Left lobe of liver (tissue), 2 donors: Measurements from ENCODE around the gene EXOC1. TPM values are rescaled to one million over a fixed set of nuclear protein-coding genes. Genes with fewer than 3 reads are reported as not detected.

Experiments
- ATAC-seq: fragments of 200-7000 bp; cut with Tn5 transposase; one replicate; pipeline ENCODE4 v1.9.1; 2020; ENCODE audit warnings: mild to moderate bottlenecking, moderate library complexity
- DNase-seq: peaks from one replicate; pipeline ENCODE4 v3.0.0-alpha.2; 2020; ENCODE audit warnings: low spot score
- total RNA-seq: library from RNA; stranded (reverse); gene quantifications from one replicate; pipeline ENCODE4 v1.2.1, GENCODE V29; 2021
- donor health status: DM: no; HTN: no; CAD: no; lungs with moderate emphysema.
- donor health status: DM: no; HTN: yes; CAD: no.

EXOC1 gene
- total RNA-seq, 1 donor from 2014 or later, result 6.3 TPM

- no peak for ATAC-seq
Measured at GRCh38 chr4:55849724-55850123, 3.7 kb upstream of the EXOC1 start.

GRCh38 chr4:55851885-55852284 is 1.6 kb upstream of the EXOC1 start:
- DNase-seq, result no peak
- ATAC-seq, result no peak

More at GRCh38 chr4:55849724-55850123, 3.7 kb upstream of the EXOC1 start:
- no peak for DNase-seq

GRCh38 chr4:55854129-55854528 is 681 bp downstream of the EXOC1 start:
- ATAC-seq (no peak), DNase-seq (no peak)

- DNase-seq (no peak), ATAC-seq (no peak)
Measured at GRCh38 chr4:55857586-55857985, 4.1 kb downstream of the EXOC1 start.

- DNase-seq (no peak), ATAC-seq (no peak)
Measured at GRCh38 chr4:55859711-55860110, 6.3 kb downstream of the EXOC1 start.

- no peak for ATAC-seq
- no peak for DNase-seq
Measured at GRCh38 chr4:55864577-55865223, 11.3 kb downstream of the EXOC1 start.

GRCh38 chr4:55865228-55865806 is 11.9 kb downstream of the EXOC1 start:
- ATAC-seq (no peak), DNase-seq (no peak)

GRCh38 chr4:55866290-55866907 is 13.0 kb downstream of the EXOC1 start:
- DNase-seq (no peak), ATAC-seq (peak; percentile 40)

GRCh38 chr4:55866973-55867574 is 13.6 kb downstream of the EXOC1 start:
- DNase-seq, result no peak
- peak; percentile 92 for ATAC-seq

GRCh38 chr4:55868581-55869090 is 15.2 kb downstream of the EXOC1 start:
- ATAC-seq, result no peak
- no peak for DNase-seq

- ATAC-seq, result no peak
- no peak for DNase-seq
Measured at GRCh38 chr4:55871299-55871800, 17.9 kb downstream of the EXOC1 start.

GRCh38 chr4:55874831-55875230 is 21.4 kb downstream of the EXOC1 start:
- DNase-seq, result no peak
- no peak for ATAC-seq

GRCh38 chr4:55876387-55876786 is 22.9 kb downstream of the EXOC1 start:
- ATAC-seq (no peak), DNase-seq (no peak)

GRCh38 chr4:55879224-55879623 is 25.8 kb downstream of the EXOC1 start:
- ATAC-seq (no peak), DNase-seq (no peak)

GRCh38 chr4:55880652-55881280 is 27.3 kb downstream of the EXOC1 start:
- DNase-seq, result no peak
- ATAC-seq, result no peak

- ATAC-seq (no peak), DNase-seq (no peak)
Measured at GRCh38 chr4:55884093-55884850, 30.8 kb downstream of the EXOC1 start.

- DNase-seq, result no peak
- ATAC-seq, result no peak
Measured at GRCh38 chr4:55884851-55885219, 31.4 kb downstream of the EXOC1 start.

- DNase-seq (no peak), ATAC-seq (no peak)
Measured at GRCh38 chr4:55887594-55887993, 34.1 kb downstream of the EXOC1 start.

- no peak for DNase-seq
Measured at GRCh38 chr4:55892156-55892555, 38.7 kb downstream of the EXOC1 start.

GRCh38 chr4:55896622-55897021 is 43.2 kb downstream of the EXOC1 start:
- no peak for DNase-seq
- ATAC-seq, result no peak

More at GRCh38 chr4:55892156-55892555, 38.7 kb downstream of the EXOC1 start:
- no peak for ATAC-seq
